Spleen (tissue), 11 donors: ENCODE data around the gene UNC5A. TPM values are rescaled to one million over a fixed set of nuclear protein-coding genes. Genes with fewer than 3 reads are reported as not detected.

Experiments
- DNase-seq: peaks from one replicate; pipeline ENCODE4 v3.0.0-alpha.2; 2020
- H3K27ac ChIP-seq, 8 donors: fragments of 200-600 bp; sonication (generic) in 7 of 8; 1 replicate in 4 of 8; 2 replicates in 4 of 8; pipeline versions ENCODE4 v1.5.0 to v1.8.0; 2016 to 2021; ENCODE audit warnings: inconsistent platforms in 4 of 8, mild to moderate bottlenecking in 4 of 8, moderate library complexity in 1 of 8
- H3K27me3 ChIP-seq, 7 donors: fragments of 200-600 bp; sonication (generic) in 6 of 7; replicated peaks in 1 of 7; 1 replicate in 4 of 7; 2 replicates in 3 of 7; pipeline versions ENCODE4 v1.5.0 to v1.8.0; 2016 to 2021; ENCODE audit warnings: inconsistent platforms in 3 of 7, mild to moderate bottlenecking in 1 of 7
- H3K36me3 ChIP-seq, 6 donors: fragments of 200-600 bp; sonication (generic) in 5 of 6; 1 replicate in 4 of 6; 2 replicates in 2 of 6; pipeline versions ENCODE4 v1.5.0 to v1.8.0; 2016 to 2021; ENCODE audit warnings: inconsistent platforms in 2 of 6
- H3K4me1 ChIP-seq, 6 donors: fragments of 200-600 bp; sonication (generic) in 5 of 6; 1 replicate in 3 of 6; 2 replicates in 3 of 6; pipeline versions ENCODE4 v1.5.0 to v1.8.0; 2016 to 2021; ENCODE audit warnings: inconsistent platforms in 3 of 6
- H3K4me3 ChIP-seq, 8 donors: fragments of 200-600 bp; sonication (generic) in 7 of 8; 1 replicate in 4 of 8; 2 replicates in 4 of 8; pipeline versions ENCODE4 v1.5.0 to v1.8.0; 2016 to 2021; ENCODE audit warnings: inconsistent platforms in 4 of 8, mild to moderate bottlenecking in 4 of 8, moderate library complexity in 2 of 8
- H3K9me3 ChIP-seq, 8 donors: fragments of 200-600 bp; sonication (generic) in 7 of 8; 1 replicate in 4 of 8; 2 replicates in 4 of 8; pipeline versions ENCODE4 v1.5.0 to v1.8.0; 2016 to 2021; ENCODE audit warnings: inconsistent platforms in 4 of 8
- CTCF ChIP-seq, 11 experiments: fragments of 200-600 bp in 7 of 11; fragments of 450-650 bp in 4 of 11; sonication (generic) in 4 of 11; IDR thresholded peaks in 8 of 11; conservative IDR thresholded peaks in 3 of 11; 1 replicate in 7 of 11; 2 replicates in 4 of 11; pipeline versions ENCODE4 v1.4.0 to v1.8.0; 2016 to 2021; ENCODE audit warnings: antibody characterized with exemption in 11 of 11, inconsistent platforms in 4 of 11, mild to moderate bottlenecking in 1 of 11
- POLR2A ChIP-seq, 3 donors: fragments of 450-650 bp; IDR thresholded peaks; one replicate each; pipeline ENCODE4 v1.5.1; 2017; ENCODE audit warnings: antibody characterized with exemption in 3 of 3, mild to moderate bottlenecking in 1 of 3
- POLR2AphosphoS5 ChIP-seq, 3 donors: sonication (generic); formaldehyde crosslinking; IDR thresholded peaks; one replicate each; pipeline ENCODE4 v1.5.1; 2017; ENCODE audit warnings: antibody characterized with exemption in 3 of 3
- WGBS, 5 donors: extraction: QIAGEN DNeasy Blood & Tissue Kit in 3 of 5; methylation state at CpG; one replicate each; pipeline versions ENCODE4 v1.1.5 to v1.1.7; 2013 to 2018; 5-methylcytosine and 5-hydroxymethylcytosine counted together
- intact Hi-C: fragments of 100-400 bp; cut with DNase I; formaldehyde crosslinking; loops from one replicate; pipeline ENCODE4 v1.15.0; 2023; ENCODE audit warnings: low total_unique reads
- polyA plus RNA-seq, 3 donors: library from polyadenylated mRNA; stranded (reverse); fragments of 200-250 nt; gene quantifications; one replicate each; pipeline ENCODE4 v1.2.1, GENCODE V29; 2013
- total RNA-seq, 7 donors: library from RNA; depleted of rRNA in 3 of 7; stranded (reverse); fragments of >200 nt in 3 of 7; fragmentation: NEBNext Ultra II Directional in 4 of 7; extraction: Animal tissue kit (Norgen Biotek cat#: 25700) in 4 of 7; gene quantifications; one replicate each; pipeline versions ENCODE4 v1.1.0 to v1.2.1, GENCODE V29; 2016 to 2021
- donor health status: healthy with polysubstance abuse.
- donor health status: DM: no; HTN: no; CAD: no; lungs with moderate emphysema.
- donor health status: DM: no; HTN: no; CAD: no.
- donor health status: Bipolar disorder and iron deficiency.
- donor health status: healthy.
- donor health status: DM: no; HTN: no; CAD: no.
- donor health status: DM: yes; HTN: yes; CAD: no.

UNC5A gene
- total and polyA plus RNA-seq, 10 donors, result 0.03 to 0.06 TPM; not detected in 8

- Histone ChIP-seq H3K4me1 (peaks cover 6 to 76% (median 32%) of the 10 kb centered on the region in 6 donors), H3K9me3 (no peaks in the 10 kb centered on the region), H3K36me3 (peaks cover 2 to 35% (median 28%) of the 10 kb centered on the region in 6 donors), H3K27me3 (no peaks in the 10 kb centered on the region), H3K27ac (peak overlapping the region in 7 of 8 donors; percentile 72 to 89 (median 85)), H3K4me3 (peak overlapping the region in 2 of 8 donors; percentile 30 to 63)
- TF ChIP-seq CTCF (IDR thresholded peaks at IDR 0.05 in 8 of 11, conservative IDR thresholded peaks at IDR 0.05 in 3 of 11) (no peak), POLR2AphosphoS5 (IDR thresholded peaks at IDR 0.05) (no peak), POLR2A (IDR thresholded peaks at IDR 0.05) (no peak)
- WGBS, 5 donors, result 90 to 95% (median 91%) methylated on average over 4 of the region's 4 CpGs
- intact Hi-C loops, result no loop called here
- DNase-seq, result no peak
Observed at GRCh38 chr5:176899946-176900779, 89.8 kb downstream of the UNC5A start.

GRCh38 chr5:176900780-176901204 is 90.4 kb downstream of the UNC5A start:
- peak overlapping the region in 7 of 8 donors; percentile 72 to 89 (median 85) for H3K27ac ChIP-seq
- no peaks in the 10 kb centered on the region for H3K27me3 ChIP-seq
- H3K4me1 ChIP-seq, result peaks cover 6 to 69% (median 31%) of the 10 kb centered on the region in 6 donors
- DNase-seq, result no peak
- TF ChIP-seq POLR2AphosphoS5 (IDR thresholded peaks at IDR 0.05), result peak in 2 of 3 donors; percentile 32 to 40
- no peak for TF ChIP-seq POLR2A (IDR thresholded peaks at IDR 0.05)
- intact Hi-C loops, result no loop called here
- peaks cover 2 to 41% (median 34%) of the 10 kb centered on the region in 6 donors for H3K36me3 ChIP-seq
- WGBS, 5 donors, result 82 to 93% (median 87%) methylated on average over 7 of the region's 7 CpGs
- peak overlapping the region in 1 of 8 donors; percentile 63 for H3K4me3 ChIP-seq
- no peaks in the 10 kb centered on the region for H3K9me3 ChIP-seq

DNA sequence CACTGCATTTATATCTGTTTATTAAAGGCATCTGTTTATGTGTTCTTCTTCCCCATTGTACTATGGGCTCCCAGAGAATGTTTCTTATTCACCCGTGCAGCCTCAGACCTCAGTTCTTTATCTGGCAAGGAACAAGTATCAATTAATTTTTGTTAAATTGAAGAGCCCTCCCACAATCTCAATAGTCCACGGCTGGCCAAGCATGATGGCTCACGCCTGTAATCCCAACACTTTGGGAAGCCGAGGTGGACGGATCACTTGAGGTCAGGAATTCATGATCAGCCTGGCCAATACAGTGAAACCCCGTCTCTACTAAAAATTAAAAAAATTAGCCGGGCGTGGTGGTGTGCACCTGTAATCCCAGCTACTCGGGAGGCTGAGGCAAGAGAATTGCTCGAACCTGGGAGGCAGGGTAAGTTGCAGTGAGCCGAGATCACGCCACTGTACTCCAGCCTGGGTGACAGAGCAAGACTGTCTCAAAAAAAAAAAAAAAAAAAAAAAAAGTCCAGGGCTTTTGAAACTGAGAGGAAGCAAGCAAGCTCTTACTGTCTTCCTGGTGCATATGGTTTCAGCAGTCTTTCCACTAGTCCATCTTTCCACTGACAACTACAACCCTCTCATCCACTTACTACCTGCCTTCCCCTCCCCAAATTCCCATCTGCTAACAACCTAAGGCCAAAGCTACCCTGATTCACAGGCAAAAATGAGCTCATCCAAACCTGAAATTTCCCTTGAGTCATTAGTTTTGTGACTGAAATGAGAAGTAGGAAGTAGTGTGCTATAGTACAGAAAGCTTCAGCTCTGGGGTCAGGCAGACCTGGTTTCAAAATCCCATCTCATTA is 91.1 kb downstream of the UNC5A start:
- peaks cover 6 to 63% (median 27%) of the 10 kb centered on the region in 6 donors for H3K4me1 ChIP-seq
- peaks cover 2 to 48% (median 41%) of the 10 kb centered on the region in 6 donors for H3K36me3 ChIP-seq
- DNase-seq, result no peak
- no peaks in the 10 kb centered on the region for H3K27me3 ChIP-seq
- no peak overlapping the region for H3K4me3 ChIP-seq
- no peaks in the 10 kb centered on the region for H3K9me3 ChIP-seq
- intact Hi-C loops, result no loop called here
- TF ChIP-seq POLR2AphosphoS5 (IDR thresholded peaks at IDR 0.05) (no peak), CTCF (IDR thresholded peaks at IDR 0.05 in 8 of 11, conservative IDR thresholded peaks at IDR 0.05 in 3 of 11) (no peak)
- H3K27ac ChIP-seq, result peak overlapping the region in 7 of 8 donors; percentile 65 to 89 (median 85)
- 76 to 92% (median 82%) methylated on average over 12 of the region's 12 CpGs for WGBS, 5 donors

DNA sequence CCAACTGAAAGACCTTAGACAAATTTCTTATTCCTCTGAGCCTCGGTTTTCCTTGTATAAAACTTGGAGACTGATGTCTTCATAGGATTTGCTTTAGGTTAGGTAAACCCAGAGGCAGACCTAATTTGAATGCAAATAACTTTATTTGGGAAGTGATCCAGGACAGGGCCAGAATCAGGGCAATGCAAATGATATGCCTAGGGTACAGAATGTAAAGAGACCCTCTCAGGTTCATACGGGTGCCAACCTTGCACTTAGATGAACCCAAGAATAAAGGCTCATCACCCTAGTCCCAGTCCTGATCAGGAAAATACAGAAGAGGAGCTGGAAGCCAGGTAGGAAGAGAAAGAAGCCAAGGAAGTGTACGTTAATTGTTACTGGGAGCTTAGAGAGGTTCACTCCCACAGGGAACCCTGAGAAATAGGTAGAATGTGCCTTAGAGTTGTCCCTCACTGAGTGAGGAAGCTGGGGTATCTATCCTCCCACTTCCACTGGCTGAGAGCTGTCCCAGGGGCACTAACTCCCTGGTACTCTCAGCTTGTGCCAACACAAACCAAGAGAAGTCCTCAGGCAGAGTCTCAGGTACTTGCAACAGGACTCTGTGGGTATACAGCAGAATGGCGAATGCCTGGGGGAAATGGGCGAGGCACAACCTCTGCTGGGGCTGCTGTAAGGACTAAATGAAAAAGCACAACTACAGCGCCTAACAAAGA is 91.9 kb downstream of the UNC5A start:
- peak overlapping the region in 7 of 8 donors; percentile 65 to 89 (median 85) for H3K27ac ChIP-seq
- H3K36me3 ChIP-seq, result peaks cover 2 to 56% (median 49%) of the 10 kb centered on the region in 6 donors
- TF ChIP-seq POLR2A (IDR thresholded peaks at IDR 0.05) (no peak), POLR2AphosphoS5 (IDR thresholded peaks at IDR 0.05) (no peak), CTCF (IDR thresholded peaks at IDR 0.05 in 8 of 11, conservative IDR thresholded peaks at IDR 0.05 in 3 of 11) (no peak)

More for the DNA sequence above, 91.9 kb downstream of the UNC5A start:
- 65 to 83% (median 79%) methylated on average over 6 of the region's 6 CpGs for WGBS, 5 donors
- no peaks in the 10 kb centered on the region for H3K9me3 ChIP-seq
- no peak overlapping the region for H3K4me3 ChIP-seq
- H3K4me1 ChIP-seq, result peaks cover 6 to 55% (median 27%) of the 10 kb centered on the region in 6 donors
- intact Hi-C loops, result no loop called here
- DNase-seq, result no peak
- H3K27me3 ChIP-seq, result no peaks in the 10 kb centered on the region
